ENCODE results near the gene OR2AT4.

DNA sequence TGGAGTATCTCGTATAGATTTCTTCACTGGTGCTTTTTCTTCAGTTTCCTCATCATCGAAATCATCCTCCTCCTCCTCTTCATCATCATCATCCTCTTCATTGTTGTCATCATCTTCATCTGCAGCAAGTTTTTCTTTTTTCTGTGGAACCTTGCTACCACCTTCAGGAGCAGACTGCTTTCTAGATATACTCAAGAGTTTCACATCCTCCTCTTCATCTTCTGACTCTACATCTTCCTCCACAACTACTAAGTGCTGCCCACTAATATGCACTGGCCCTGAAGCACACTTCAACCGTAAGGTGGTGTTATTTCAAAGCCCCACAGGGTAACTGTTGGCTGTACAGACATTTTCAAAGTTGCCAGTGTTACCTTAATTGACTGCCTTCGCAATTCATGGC is 17.1 kb downstream of the OR2AT4 start:
- TF ChIP-seq POLR2AphosphoS5 (IDR thresholded peaks at IDR 0.05; ENCODE audit: low read depth, low read length) (no peak), TAF1 (IDR thresholded peaks at IDR 0.05; ENCODE audit: borderline replicate concordance, insufficient read depth, low read length) (no peak)
